ENCODE measurements around the gene IRF4. TPM values are rescaled to one million over a fixed set of nuclear protein-coding genes. Genes with fewer than 3 reads are reported as not detected.
A peak's percentile ranks its signal among the peaks of the same experiment; 100 is the strongest.
"Not testable (repeated sequence)": the region's sequence is repeated elsewhere in the genome, so short reads cannot be mapped to it uniquely, and the experiment has no call there.

The IRF4 gene
- polyA plus RNA-seq, 1 experiment = not detected

GRCh38 chr6:373773-374724 lies 17.5 kb upstream of the IRF4 start:
- Histone ChIP-seq H3K9me3 (ENCODE audit: control insufficient read depth, insufficient read depth, low read length) (peaks cover 62% of the 10 kb centered on the region), H3K27ac (ENCODE audit: low read depth, low read length) (no peak overlapping the region), H3K4me3 (ENCODE audit: low read depth, low read length) (no peak overlapping the region), H3K27me3 (ENCODE audit: control insufficient read depth, insufficient read depth, low read length) (peaks cover 23% of the 10 kb centered on the region)
- TF ChIP-seq CTCF (IDR thresholded peaks at IDR 0.05; ENCODE audit: low read depth, low read length) = peak; percentile 28; the same call in 1 of the 2 replicates
- ChIA-PET POLR2A (interaction anchor here (1.1 kb wide), 1 partner anchor 46 kb away, joined by 3 read pairs; no protein-coding TSS in a partner anchor), CTCF (interaction anchor here (0.8 to 1.2 kb wide), 2 partner anchors 9 to 186 kb away, joined by 3 to 4 read pairs; no protein-coding TSS in a partner anchor)
- no peak for DNase-seq (ENCODE audit: low read depth, low spot score)

- peaks cover 65% of the 10 kb centered on the region for H3K9me3 ChIP-seq (ENCODE audit: control insufficient read depth, insufficient read depth, low read length)
- H3K27ac ChIP-seq (ENCODE audit: low read depth, low read length) = no peak overlapping the region
- H3K27me3 ChIP-seq (ENCODE audit: control insufficient read depth, insufficient read depth, low read length) = peaks cover 23% of the 10 kb centered on the region
- ChIA-PET POLR2A (no interaction called here), CTCF (no interaction called here)
- no peak overlapping the region for H3K4me3 ChIP-seq (ENCODE audit: low read depth, low read length)
- DNase-seq (ENCODE audit: low read depth, low spot score) = no peak
- TF ChIP-seq CTCF (IDR thresholded peaks at IDR 0.05; ENCODE audit: low read depth, low read length) = no peak
Observed at GRCh38 chr6:374956-375355, 16.6 kb upstream of the IRF4 start.

GRCh38 chr6:376827-377640 lies 14.5 kb upstream of the IRF4 start:
- POLR2A ChIA-PET = no interaction called here
- TF ChIP-seq CTCF (IDR thresholded peaks at IDR 0.05; ENCODE audit: low read depth, low read length) = no peak
- H3K9me3 ChIP-seq (ENCODE audit: control insufficient read depth, insufficient read depth, low read length) = peaks cover 69% of the 10 kb centered on the region
- H3K27ac ChIP-seq (ENCODE audit: low read depth, low read length) = no peak overlapping the region
- H3K4me3 ChIP-seq (ENCODE audit: low read depth, low read length) = no peak overlapping the region
- peaks cover 19% of the 10 kb centered on the region for H3K27me3 ChIP-seq (ENCODE audit: control insufficient read depth, insufficient read depth, low read length)
- CTCF ChIA-PET = interaction anchor here (1.0 kb wide), 1 partner anchor 32 kb away, joined by 4 read pairs; no protein-coding TSS in a partner anchor
- no peak for DNase-seq (ENCODE audit: low read depth, low spot score)

- H3K9me3 ChIP-seq (ENCODE audit: control insufficient read depth, insufficient read depth, low read length) = peaks cover 65% of the 10 kb centered on the region
- H3K27me3 ChIP-seq (ENCODE audit: control insufficient read depth, insufficient read depth, low read length) = peaks cover 14% of the 10 kb centered on the region
- H3K27ac ChIP-seq (ENCODE audit: low read depth, low read length); DNase-seq (ENCODE audit: low read depth, low spot score); H3K4me3 ChIP-seq (ENCODE audit: low read depth, low read length); POLR2A ChIA-PET; CTCF ChIA-PET: not testable (repeated sequence)
Observed at GRCh38 chr6:377641-378020, 13.9 kb upstream of the IRF4 start.

GRCh38 chr6:378090-378957 lies 13.2 kb upstream of the IRF4 start:
- Histone ChIP-seq H3K9me3 (ENCODE audit: control insufficient read depth, insufficient read depth, low read length) (peaks cover 58% of the 10 kb centered on the region), H3K27me3 (ENCODE audit: control insufficient read depth, insufficient read depth, low read length) (peaks cover 8% of the 10 kb centered on the region), H3K4me3 (ENCODE audit: low read depth, low read length) (no peak overlapping the region), H3K27ac (ENCODE audit: low read depth, low read length) (no peak overlapping the region)
- ChIA-PET CTCF (no interaction called here), POLR2A (no interaction called here)
- no peak for DNase-seq (ENCODE audit: low read depth, low spot score)
- no peak for TF ChIP-seq CTCF (IDR thresholded peaks at IDR 0.05; ENCODE audit: low read depth, low read length)
